Neuronal stem cell (in vitro differentiated cells): ENCODE results near the gene SIX2.

Experiments used
- DNase-seq: peaks from one replicate; pipeline ENCODE4 v3.0.0-alpha.2; 2013; ENCODE audit warnings: low spot score
- H2AFZ ChIP-seq: one replicate; pipeline ENCODE4 v1.6.1; 2013; ENCODE audit warnings: mild to moderate bottlenecking, low read length, inconsistent platforms
- H2AK5ac ChIP-seq: 2 replicates; pipeline ENCODE4 v1.6.1; 2013; ENCODE audit warnings: low read depth, mild to moderate bottlenecking, inconsistent platforms, low read length, moderate library complexity, mixed read lengths
- H2BK120ac ChIP-seq: 2 replicates; pipeline ENCODE4 v1.6.1; 2013; ENCODE audit warnings: low read depth, mild to moderate bottlenecking, inconsistent platforms, low read length, moderate library complexity, mixed read lengths
- H2BK12ac ChIP-seq: one replicate; pipeline ENCODE4 v1.6.1; 2013; ENCODE audit warnings: low read length, inconsistent platforms
- H2BK15ac ChIP-seq: 2 replicates; pipeline ENCODE4 v1.6.1; 2013; ENCODE audit warnings: mild to moderate bottlenecking, low read length, inconsistent platforms, mixed read lengths
- H2BK5ac ChIP-seq: one replicate; pipeline ENCODE4 v1.6.1; 2013; ENCODE audit warnings: inconsistent platforms, mild to moderate bottlenecking, low read length, moderate library complexity
- H3K14ac ChIP-seq: one replicate; pipeline ENCODE4 v1.6.1; 2013; ENCODE audit warnings: low read length, inconsistent platforms
- H3K18ac ChIP-seq: 2 replicates; pipeline ENCODE4 v1.6.1; 2013; ENCODE audit warnings: low read length, inconsistent platforms
- H3K23ac ChIP-seq: 2 replicates; pipeline ENCODE4 v1.6.1; 2013; ENCODE audit warnings: low read depth, mild to moderate bottlenecking, mixed read lengths, low read length, inconsistent platforms; ENCODE audit not compliant: poor library complexity
- H3K27ac ChIP-seq: replicated peaks from 3 replicates; pipeline ENCODE4 v1.5.1; 2013; ENCODE audit warnings: low read length, inconsistent platforms
- H3K27me3 ChIP-seq, 3 experiments: 2 replicates each; pipeline ENCODE4 v1.6.1; 2013; ENCODE audit warnings: low read length in 3 of 3, mild to moderate bottlenecking in 2 of 3, inconsistent platforms in 1 of 3, low read depth in 1 of 3, mixed read lengths in 1 of 3, moderate library complexity in 1 of 3; ENCODE audit not compliant: control insufficient read depth in 3 of 3, insufficient read depth in 3 of 3
- H3K36me3 ChIP-seq, 2 donors: replicated peaks in 1 of 2; 2 replicates each; pipeline ENCODE4 v1.6.1; 2013; ENCODE audit warnings: low read length in 2 of 2; ENCODE audit not compliant: control insufficient read depth in 2 of 2, insufficient read depth in 2 of 2
- H3K4ac ChIP-seq: 2 replicates; pipeline ENCODE4 v1.6.1; 2013; ENCODE audit warnings: inconsistent platforms, mild to moderate bottlenecking, low read length, moderate library complexity
- H3K4me1 ChIP-seq, 2 donors: 1 replicate in 1 of 2; 2 replicates in 1 of 2; pipeline ENCODE4 v1.6.1; 2013; ENCODE audit warnings: low read length in 2 of 2, low read depth in 1 of 2; ENCODE audit not compliant: control insufficient read depth in 2 of 2, insufficient read depth in 1 of 2
- H3K4me2 ChIP-seq: one replicate; pipeline ENCODE4 v1.6.1; 2013; ENCODE audit warnings: mild to moderate bottlenecking, low read length, inconsistent platforms; ENCODE audit not compliant: insufficient read depth, poor library complexity, severe bottlenecking
- H3K4me3 ChIP-seq, 2 donors: 2 replicates each; pipeline ENCODE4 v1.5.1; 2013; ENCODE audit warnings: low read length in 2 of 2, mild to moderate bottlenecking in 2 of 2, inconsistent platforms in 1 of 2, moderate library complexity in 1 of 2
- H3K79me1 ChIP-seq: one replicate; pipeline ENCODE4 v1.6.1; 2013; ENCODE audit warnings: low read depth, mild to moderate bottlenecking, inconsistent platforms, low read length, moderate library complexity
- H3K9ac ChIP-seq: one replicate; pipeline ENCODE4 v1.6.1; 2013; ENCODE audit warnings: mild to moderate bottlenecking, low read depth, low read length, inconsistent platforms; ENCODE audit not compliant: poor library complexity
- H3K9me3 ChIP-seq, 2 donors: replicated peaks in 1 of 2; 2 replicates each; pipeline versions ENCODE3 to v1.6.1; 2013; ENCODE audit warnings: low read length in 2 of 2, mild to moderate bottlenecking in 2 of 2, inconsistent platforms in 1 of 2, low read depth in 1 of 2, mixed read lengths in 1 of 2, moderate library complexity in 1 of 2; ENCODE audit not compliant: control insufficient read depth in 2 of 2, insufficient read depth in 1 of 2
- H4K8ac ChIP-seq: one replicate; pipeline ENCODE4 v1.6.1; 2013; ENCODE audit warnings: low read depth, mild to moderate bottlenecking, inconsistent platforms, low read length, moderate library complexity
- H4K91ac ChIP-seq: one replicate; pipeline ENCODE4 v1.6.1; 2013; ENCODE audit warnings: low read length, low read depth, mild to moderate bottlenecking, inconsistent platforms; ENCODE audit not compliant: poor library complexity
- WGBS, 2 donors: extraction: QIAGEN DNeasy Blood & Tissue Kit; methylation state at CpG; one replicate each; pipeline ENCODE4 v1.1.7; 2013; ENCODE audit warnings: missing lambda C conversion rate in 2 of 2, mixed read lengths in 1 of 2; ENCODE audit not compliant: insufficient read length in 2 of 2, insufficient replicate concordance in 1 of 2; ENCODE audit errors: extremely low coverage in 2 of 2; 5-methylcytosine and 5-hydroxymethylcytosine counted together

The SIX2 gene

GRCh38 chr2:44975571-44976450, 33.4 kb downstream of the SIX2 start:
- Histone ChIP-seq H2BK120ac (peak overlapping the region; percentile 47), H3K14ac (no peak overlapping the region), H3K18ac (peak overlapping the region; percentile 59), H3K79me1 (no peaks in the 10 kb centered on the region), H3K9ac (peak overlapping the region; percentile 26), H3K27me3 (peaks cover 0 to 8% (median 0%) of the 10 kb centered on the region in 3 experiments), H3K4me3 (no peak overlapping the region), H2BK5ac (no peak overlapping the region), H2AK5ac (peak overlapping the region; percentile 47), H4K91ac (no peak overlapping the region), H3K9me3 (no peaks in the 10 kb centered on the region), H3K4ac (no peak overlapping the region), H3K27ac (peak overlapping the region; percentile 31), H3K23ac (peak overlapping the region; percentile 39), H2BK12ac (peak overlapping the region; percentile 14), H2AFZ (no peak overlapping the region), H3K4me2 (peak overlapping the region; percentile 36), H3K36me3 (no peaks in the 10 kb centered on the region), H2BK15ac (peak overlapping the region; percentile 63), H4K8ac (peak overlapping the region; percentile 95), H3K4me1 (peaks cover 0 to 24% of the 10 kb centered on the region in 2 donors)
- no peak for DNase-seq
- no CpG with 5 or more reads among the region's 24 CpGs for WGBS, 2 donors

GRCh38 chr2:44974064-44974715, 35.1 kb downstream of the SIX2 start:
- H2BK120ac ChIP-seq: no peak overlapping the region
- H2BK15ac ChIP-seq: no peak overlapping the region
- H2BK12ac ChIP-seq: no peak overlapping the region
- no peak overlapping the region for H3K4me2 ChIP-seq
- H3K18ac ChIP-seq: no peak overlapping the region
- H3K4ac ChIP-seq: no peak overlapping the region
- peaks cover 0 to 28% of the 10 kb centered on the region in 2 donors for H3K4me1 ChIP-seq
- no peaks in the 10 kb centered on the region for H3K79me1 ChIP-seq
- no peak overlapping the region for H2BK5ac ChIP-seq
- no peak overlapping the region for H3K4me3 ChIP-seq
- H3K36me3 ChIP-seq: peaks cover 0 to 3% of the 10 kb centered on the region in 2 donors
- no peak overlapping the region for H2AFZ ChIP-seq
- no peak overlapping the region for H4K8ac ChIP-seq
- H3K23ac ChIP-seq: no peak overlapping the region
- peaks cover 0 to 7% (median 0%) of the 10 kb centered on the region in 3 experiments for H3K27me3 ChIP-seq
- no peaks in the 10 kb centered on the region for H3K9me3 ChIP-seq
- H3K9ac ChIP-seq: no peak overlapping the region
- H4K91ac ChIP-seq: no peak overlapping the region
- no CpG with 5 or more reads among the region's 6 CpGs for WGBS, 2 donors
- H3K27ac ChIP-seq: no peak overlapping the region
- H2AK5ac ChIP-seq: no peak overlapping the region
- H3K14ac ChIP-seq: no peak overlapping the region
- DNase-seq: peak; percentile 75

GRCh38 chr2:44972771-44973535, 36.3 kb downstream of the SIX2 start:
- Histone ChIP-seq H4K91ac (no peak overlapping the region), H2BK120ac (no peak overlapping the region), H3K4me2 (peak overlapping the region; percentile 35), H2BK12ac (peak overlapping the region; percentile 68), H2BK5ac (no peak overlapping the region), H3K23ac (peak overlapping the region; percentile 37), H2BK15ac (no peak overlapping the region), H3K18ac (peak overlapping the region; percentile 92), H2AK5ac (peak overlapping the region; percentile 73), H3K4me3 (peak overlapping the region in 1 of 2 donors; percentile 43), H3K27me3 (peaks cover 0 to 4% (median 0%) of the 10 kb centered on the region in 3 experiments), H4K8ac (no peak overlapping the region), H3K14ac (no peak overlapping the region), H3K79me1 (no peaks in the 10 kb centered on the region), H3K9ac (peak overlapping the region; percentile 6), H3K27ac (peak overlapping the region; percentile 71), H3K4me1 (peaks cover 0 to 26% of the 10 kb centered on the region in 2 donors), H2AFZ (peak overlapping the region; percentile 93), H3K36me3 (peaks cover 0 to 3% of the 10 kb centered on the region in 2 donors), H3K4ac (no peak overlapping the region), H3K9me3 (no peaks in the 10 kb centered on the region)
- no CpG with 5 or more reads among the region's 11 CpGs for WGBS, 2 donors
- no peak for DNase-seq
